GM12872 (cell line): ENCODE results near the gene HIF1A.

ENCODE experiments used
- TF ChIP-seq, protein P1 (sequence below): IDR thresholded peaks from 3 replicates; pipeline ENCODE4 v1.5.1; 2011; ENCODE audit warnings: low read depth, mild to moderate bottlenecking, low read length, moderate library complexity; ENCODE audit not compliant: insufficient read depth

The HIF1A gene

GRCh38 chr14:61726778-61727658 is 31.7 kb downstream of the HIF1A start:
- TF ChIP-seq, protein P1, sequence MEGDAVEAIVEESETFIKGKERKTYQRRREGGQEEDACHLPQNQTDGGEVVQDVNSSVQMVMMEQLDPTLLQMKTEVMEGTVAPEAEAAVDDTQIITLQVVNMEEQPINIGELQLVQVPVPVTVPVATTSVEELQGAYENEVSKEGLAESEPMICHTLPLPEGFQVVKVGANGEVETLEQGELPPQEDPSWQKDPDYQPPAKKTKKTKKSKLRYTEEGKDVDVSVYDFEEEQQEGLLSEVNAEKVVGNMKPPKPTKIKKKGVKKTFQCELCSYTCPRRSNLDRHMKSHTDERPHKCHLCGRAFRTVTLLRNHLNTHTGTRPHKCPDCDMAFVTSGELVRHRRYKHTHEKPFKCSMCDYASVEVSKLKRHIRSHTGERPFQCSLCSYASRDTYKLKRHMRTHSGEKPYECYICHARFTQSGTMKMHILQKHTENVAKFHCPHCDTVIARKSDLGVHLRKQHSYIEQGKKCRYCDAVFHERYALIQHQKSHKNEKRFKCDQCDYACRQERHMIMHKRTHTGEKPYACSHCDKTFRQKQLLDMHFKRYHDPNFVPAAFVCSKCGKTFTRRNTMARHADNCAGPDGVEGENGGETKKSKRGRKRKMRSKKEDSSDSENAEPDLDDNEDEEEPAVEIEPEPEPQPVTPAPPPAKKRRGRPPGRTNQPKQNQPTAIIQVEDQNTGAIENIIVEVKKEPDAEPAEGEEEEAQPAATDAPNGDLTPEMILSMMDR: no peak

DNA sequence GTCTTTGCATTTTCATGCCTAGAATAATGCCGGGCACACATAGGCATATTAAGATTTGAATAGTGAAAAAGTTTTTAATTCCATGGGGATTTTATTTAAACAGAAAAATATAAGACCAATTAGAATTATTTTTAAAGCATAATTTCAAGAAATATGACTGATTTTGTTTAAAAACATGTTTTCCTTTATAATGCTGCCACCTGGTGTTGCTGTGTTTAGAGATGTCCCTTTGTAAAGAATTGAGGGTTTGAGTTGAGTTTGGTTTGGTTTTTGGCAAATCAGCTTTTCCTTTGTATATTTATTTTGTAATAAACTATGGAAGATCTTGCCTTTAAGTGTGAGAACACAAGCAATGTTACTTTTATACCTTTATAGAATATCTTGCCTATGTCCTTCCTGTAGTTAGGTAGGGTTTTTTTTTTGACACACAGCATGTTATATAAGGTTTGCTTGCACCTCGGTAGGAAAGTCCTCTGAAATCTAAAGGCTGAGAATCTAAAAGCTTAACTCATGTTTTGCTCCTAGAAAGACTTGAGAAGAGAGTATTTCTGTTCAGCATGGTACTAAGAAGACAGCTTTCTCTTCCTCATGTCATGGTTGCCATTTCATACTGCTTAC is 35.6 kb downstream of the HIF1A start:
- TF ChIP-seq, protein P1: peak; percentile 19; the same call in 1 of the 3 replicates

DNA sequence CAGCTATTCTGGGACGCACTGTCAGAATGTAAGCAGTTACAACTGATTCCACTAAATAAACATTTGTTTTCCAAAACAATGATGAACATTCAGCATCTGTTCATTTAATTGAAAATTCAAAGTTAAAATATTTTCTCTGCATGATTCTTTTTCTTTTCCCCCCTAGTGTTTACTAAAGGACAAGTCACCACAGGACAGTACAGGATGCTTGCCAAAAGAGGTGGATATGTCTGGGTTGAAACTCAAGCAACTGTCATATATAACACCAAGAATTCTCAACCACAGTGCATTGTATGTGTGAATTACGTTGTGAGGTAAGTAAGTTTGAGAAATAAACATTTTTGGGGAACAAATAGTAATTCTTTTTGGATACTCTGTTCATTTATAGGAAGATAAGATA is 38.7 kb downstream of the HIF1A start:
- TF ChIP-seq, protein P1: no peak

- TF ChIP-seq, protein P1: no peak
These were observed 41.4 kb downstream of the HIF1A start for GRCh38 chr14:61736751-61737150.

DNA sequence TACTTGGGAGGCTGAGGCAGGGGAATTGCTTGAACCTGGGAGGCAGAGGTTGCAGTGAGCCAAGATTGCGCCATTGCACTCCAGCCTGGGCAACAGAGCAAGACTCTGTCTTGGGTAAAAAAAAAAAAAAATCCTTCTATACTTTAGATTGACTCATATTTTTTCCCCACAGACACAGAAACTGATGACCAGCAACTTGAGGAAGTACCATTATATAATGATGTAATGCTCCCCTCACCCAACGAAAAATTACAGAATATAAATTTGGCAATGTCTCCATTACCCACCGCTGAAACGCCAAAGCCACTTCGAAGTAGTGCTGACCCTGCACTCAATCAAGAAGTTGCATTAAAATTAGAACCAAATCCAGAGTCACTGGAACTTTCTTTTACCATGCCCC is 42.6 kb downstream of the HIF1A start:
- TF ChIP-seq, protein P1: no peak

GRCh38 chr14:61739133-61739532 is 43.8 kb downstream of the HIF1A start:
- TF ChIP-seq, protein P1: no peak

DNA sequence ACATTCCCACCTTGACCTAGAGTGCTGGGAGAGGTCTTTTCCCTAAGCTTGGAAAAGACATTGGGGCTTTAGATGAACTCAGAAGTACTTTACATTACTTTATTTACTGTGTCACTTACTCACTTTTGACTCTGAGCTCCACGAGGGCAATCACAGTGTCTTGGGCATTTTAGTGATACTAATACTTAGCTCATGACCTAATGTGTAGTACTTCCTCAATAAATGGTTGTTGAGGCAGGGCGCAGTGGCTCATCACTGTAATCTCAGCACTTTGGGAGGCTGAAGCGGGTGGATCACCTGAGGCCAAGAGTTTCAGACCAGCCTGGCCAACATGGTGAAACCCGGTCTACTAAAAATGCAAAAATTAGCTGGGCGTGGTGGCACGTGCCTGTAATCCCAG is 47.1 kb downstream of the HIF1A start:
- TF ChIP-seq, protein P1: no peak
